Lower leg skin (tissue), 4 donors: Measurements from ENCODE around the gene DUSP10. TPM values are rescaled to one million over a fixed set of nuclear protein-coding genes. Genes with fewer than 3 reads are reported as not detected.

Experiments
- DNase-seq, 2 donors: peaks; one replicate each; pipeline ENCODE4 v3.0.0-alpha.2; 2019; ENCODE audit warnings: low spot score in 2 of 2
- H3K4me3 ChIP-seq: fragments of 200-600 bp; sonication (generic); 2 replicates; pipeline ENCODE4 v1.5.1; 2017; ENCODE audit warnings: mild to moderate bottlenecking, low read depth; ENCODE audit not compliant: poor library complexity, severe bottlenecking
- POLR2A ChIP-seq, 2 donors: fragments of 450-650 bp; IDR thresholded peaks; one replicate each; pipeline ENCODE4 v1.6.1; 2016 to 2017; ENCODE audit warnings: antibody characterized with exemption in 2 of 2, mild to moderate bottlenecking in 1 of 2, moderate library complexity in 1 of 2
- WGBS, 2 donors: methylation state at CpG; one replicate each; pipeline ENCODE4 v1.1.5; 2018; 5-methylcytosine and 5-hydroxymethylcytosine counted together
- intact Hi-C: fragments of 100-400 bp; cut with DNase I; formaldehyde crosslinking; loops from one replicate; pipeline ENCODE4 v1.15.0; 2023; ENCODE audit warnings: low total_unique reads
- total RNA-seq, 4 donors: library from RNA; depleted of rRNA; stranded (reverse); fragments of >200 nt; gene quantifications; one replicate each; pipeline ENCODE4 v1.1.0, GENCODE V29; 2016
- TF ChIP-seq, protein P1 (sequence below), 3 donors: fragments of 450-650 bp; IDR thresholded peaks; one replicate each; pipeline ENCODE4 v1.5.1; 2016; ENCODE audit warnings: antibody characterized with exemption in 3 of 3, mild to moderate bottlenecking in 3 of 3, moderate library complexity in 2 of 3

DUSP10 gene
- total RNA-seq, 4 donors from 2014 or later, result 11.8 to 20.9 (median 14.6) TPM

DNA sequence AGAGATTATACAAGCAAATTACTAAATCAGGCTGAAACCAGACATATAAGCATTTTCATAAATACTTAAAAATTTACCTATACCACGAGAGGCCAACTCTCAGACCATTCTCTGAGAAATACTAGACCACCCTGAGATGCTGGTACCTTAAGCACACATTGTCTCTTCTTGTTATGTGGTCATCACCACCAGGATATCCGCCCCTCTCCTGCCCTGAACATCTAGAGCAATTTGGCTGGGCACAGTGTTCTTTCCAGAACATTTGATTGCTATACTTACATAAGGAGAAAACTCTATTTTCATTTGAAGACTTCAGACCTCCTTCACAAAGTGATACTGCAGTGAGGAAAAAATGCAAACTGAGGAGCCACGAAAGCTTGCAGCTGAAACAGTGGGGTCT, 36.2 kb upstream of the DUSP10 start:
- WGBS, 2 donors, result 87 to 89% methylated on average over 3 of the region's 3 CpGs
- no peak for DNase-seq
- intact Hi-C loops, result no loop called here
- H3K4me3 ChIP-seq, result no peak overlapping the region
- TF ChIP-seq POLR2A (IDR thresholded peaks at IDR 0.05), result no peak
- TF ChIP-seq, protein P1, sequence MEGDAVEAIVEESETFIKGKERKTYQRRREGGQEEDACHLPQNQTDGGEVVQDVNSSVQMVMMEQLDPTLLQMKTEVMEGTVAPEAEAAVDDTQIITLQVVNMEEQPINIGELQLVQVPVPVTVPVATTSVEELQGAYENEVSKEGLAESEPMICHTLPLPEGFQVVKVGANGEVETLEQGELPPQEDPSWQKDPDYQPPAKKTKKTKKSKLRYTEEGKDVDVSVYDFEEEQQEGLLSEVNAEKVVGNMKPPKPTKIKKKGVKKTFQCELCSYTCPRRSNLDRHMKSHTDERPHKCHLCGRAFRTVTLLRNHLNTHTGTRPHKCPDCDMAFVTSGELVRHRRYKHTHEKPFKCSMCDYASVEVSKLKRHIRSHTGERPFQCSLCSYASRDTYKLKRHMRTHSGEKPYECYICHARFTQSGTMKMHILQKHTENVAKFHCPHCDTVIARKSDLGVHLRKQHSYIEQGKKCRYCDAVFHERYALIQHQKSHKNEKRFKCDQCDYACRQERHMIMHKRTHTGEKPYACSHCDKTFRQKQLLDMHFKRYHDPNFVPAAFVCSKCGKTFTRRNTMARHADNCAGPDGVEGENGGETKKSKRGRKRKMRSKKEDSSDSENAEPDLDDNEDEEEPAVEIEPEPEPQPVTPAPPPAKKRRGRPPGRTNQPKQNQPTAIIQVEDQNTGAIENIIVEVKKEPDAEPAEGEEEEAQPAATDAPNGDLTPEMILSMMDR (IDR thresholded peaks at IDR 0.05), result no peak

DNA sequence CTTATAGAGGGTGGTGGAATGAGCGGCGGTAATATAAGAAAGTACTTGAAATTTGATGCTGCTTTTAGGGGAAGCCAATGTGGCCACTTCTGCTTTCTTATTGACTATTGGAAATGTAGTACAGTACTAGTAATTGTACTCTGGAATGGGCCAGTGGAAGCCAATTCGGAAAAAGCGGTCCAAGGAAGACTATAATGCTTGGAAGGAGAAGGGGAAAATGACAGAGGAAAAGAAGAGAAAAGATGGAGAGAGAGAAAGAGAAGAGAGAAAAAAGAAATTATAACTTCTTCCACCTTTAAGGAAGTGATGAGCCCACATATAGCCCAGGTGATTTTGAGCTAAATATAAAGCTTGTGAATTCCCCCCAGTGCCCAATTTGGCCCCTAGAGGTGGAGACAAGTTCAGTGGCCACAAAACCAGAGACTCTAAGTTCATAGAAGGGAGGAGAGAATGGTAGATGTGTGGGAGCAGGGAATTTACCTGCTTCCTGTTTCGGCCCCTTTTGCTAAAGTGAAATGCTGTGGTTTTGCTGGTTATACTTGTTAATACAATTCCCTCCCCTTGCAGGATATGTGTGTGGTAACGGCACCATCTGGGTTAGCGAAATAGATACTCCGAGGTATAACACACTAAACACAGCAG, 35.7 kb upstream of the DUSP10 start:
- intact Hi-C loops, result no loop called here
- WGBS, 2 donors, result 84 to 85% methylated on average over 8 of the region's 8 CpGs
- DNase-seq, result no peak
- no peak overlapping the region for H3K4me3 ChIP-seq
- no peak for TF ChIP-seq POLR2A (IDR thresholded peaks at IDR 0.05)
- TF ChIP-seq, protein P1 (IDR thresholded peaks at IDR 0.05), result no peak

DNA sequence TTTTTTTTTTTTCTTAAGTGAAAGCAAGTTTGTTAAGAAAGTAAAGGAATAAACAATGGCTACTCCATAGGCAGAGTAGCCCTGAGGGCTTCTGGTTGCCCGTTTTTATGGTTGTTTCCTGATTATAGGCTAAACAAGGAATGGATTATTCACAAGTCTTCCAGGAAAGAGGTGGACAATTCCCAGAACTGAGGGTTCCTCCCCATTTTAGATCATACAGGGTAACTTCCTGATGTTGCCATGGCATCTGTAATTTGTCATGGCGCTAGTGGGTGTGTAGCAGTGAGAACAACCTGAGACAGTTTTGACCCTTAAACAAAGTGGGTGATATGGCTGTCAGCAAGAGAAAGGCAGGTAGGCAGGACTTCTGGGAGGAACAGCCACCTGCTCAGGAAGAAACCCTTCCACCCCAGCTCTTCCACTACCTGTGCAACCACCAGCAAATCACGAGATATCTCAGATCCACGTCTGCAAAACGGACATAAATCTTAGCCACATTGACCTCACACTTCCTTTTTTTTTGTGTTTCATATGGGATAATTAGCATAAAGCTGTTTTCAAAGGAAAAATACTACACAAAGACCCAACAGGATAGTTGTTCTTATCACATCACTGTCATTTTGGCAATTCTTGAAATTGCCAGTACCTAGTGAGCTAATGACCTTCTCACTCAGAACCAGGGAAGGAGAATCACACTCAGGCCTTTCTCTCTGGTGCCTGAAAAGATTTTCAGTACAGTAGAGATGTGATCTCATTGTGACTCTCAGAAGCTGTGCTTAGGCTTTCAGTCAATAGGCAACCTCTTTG, 34.8 kb upstream of the DUSP10 start:
- intact Hi-C loops, result no loop called here
- WGBS, 2 donors, result 58 to 60% methylated on average over 5 of the region's 5 CpGs
- DNase-seq, result no peak

DNA sequence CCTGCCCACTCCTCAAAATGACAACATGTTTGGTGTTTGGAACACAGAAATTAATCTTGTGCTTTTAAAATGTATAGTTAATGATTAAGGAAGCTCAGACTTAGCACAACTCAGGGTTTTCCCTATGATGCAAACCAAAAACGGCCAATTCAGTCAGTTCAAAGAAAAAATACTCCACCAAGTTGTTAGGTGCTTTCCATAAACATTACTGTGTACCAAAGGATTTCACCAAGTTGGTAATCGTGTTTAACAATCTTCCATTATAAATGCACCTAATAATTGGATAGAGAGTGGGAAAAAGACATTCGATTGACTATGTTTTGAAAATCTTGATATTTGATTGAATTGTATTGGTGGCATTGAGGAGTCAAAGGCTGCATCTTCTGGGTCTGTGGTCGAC, 33.3 kb upstream of the DUSP10 start:
- H3K4me3 ChIP-seq, result no peak overlapping the region
- TF ChIP-seq POLR2A (IDR thresholded peaks at IDR 0.05), result no peak
- TF ChIP-seq, protein P1 (IDR thresholded peaks at IDR 0.05), result no peak
- no peak for DNase-seq
- intact Hi-C loops, result no loop called here
- WGBS, 2 donors, result 85 to 86% methylated on average over 4 of the region's 4 CpGs

More for the DNA sequence above, 34.8 kb upstream of the DUSP10 start:
- no peak overlapping the region for H3K4me3 ChIP-seq
- TF ChIP-seq POLR2A (IDR thresholded peaks at IDR 0.05), result no peak
- TF ChIP-seq, protein P1 (IDR thresholded peaks at IDR 0.05), result no peak

DNA sequence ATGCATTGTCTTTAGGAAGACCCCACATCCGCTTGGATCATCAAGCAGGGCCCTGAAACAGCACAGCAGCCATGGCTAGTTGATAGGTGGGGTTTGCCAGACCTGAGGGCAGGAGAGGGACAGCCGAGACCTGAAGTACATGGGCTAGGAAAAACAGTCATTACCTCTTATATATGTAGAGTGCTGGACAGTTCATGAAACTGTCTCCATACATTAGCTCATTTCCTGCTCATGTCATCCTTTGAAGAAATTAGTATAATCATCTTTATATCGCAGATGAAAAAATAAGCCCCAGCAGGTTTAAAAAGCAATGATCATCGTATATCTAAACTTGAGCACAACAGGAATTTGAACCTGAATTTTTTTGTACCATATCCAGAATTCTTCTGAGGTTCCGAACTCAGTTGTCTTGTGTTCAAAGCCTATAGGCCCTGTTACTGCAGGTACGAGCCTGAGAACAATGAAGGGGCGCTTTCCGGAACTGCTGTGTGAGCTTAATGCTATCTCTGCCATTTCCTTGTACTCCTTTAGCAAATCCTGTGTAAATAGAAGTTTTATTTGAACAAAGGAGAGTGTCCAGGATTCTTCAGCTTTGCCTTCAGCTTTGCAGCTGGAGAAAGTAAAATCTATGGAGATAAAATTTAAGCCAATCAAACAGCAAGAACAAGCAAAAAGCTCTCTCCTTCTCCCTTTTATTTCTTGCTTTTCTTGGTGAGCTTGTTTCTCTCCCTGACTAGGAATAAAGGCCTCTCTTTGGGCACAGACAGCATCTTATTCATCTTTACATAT, 32.4 kb upstream of the DUSP10 start:
- no peak overlapping the region for H3K4me3 ChIP-seq
- 91 to 92% methylated on average over 8 of the region's 8 CpGs for WGBS, 2 donors
- no peak for DNase-seq
- no peak for TF ChIP-seq POLR2A (IDR thresholded peaks at IDR 0.05)
- TF ChIP-seq, protein P1 (IDR thresholded peaks at IDR 0.05), result no peak
- intact Hi-C loops, result no loop called here
